ENCODE data around the gene SDK1. TPM values are rescaled to one million over a fixed set of nuclear protein-coding genes. Genes with fewer than 3 reads are reported as not detected.

Gene SDK1
- total RNA-seq, 2 experiments from 2014 or later: 0.03 to 0.05 TPM

DNA sequence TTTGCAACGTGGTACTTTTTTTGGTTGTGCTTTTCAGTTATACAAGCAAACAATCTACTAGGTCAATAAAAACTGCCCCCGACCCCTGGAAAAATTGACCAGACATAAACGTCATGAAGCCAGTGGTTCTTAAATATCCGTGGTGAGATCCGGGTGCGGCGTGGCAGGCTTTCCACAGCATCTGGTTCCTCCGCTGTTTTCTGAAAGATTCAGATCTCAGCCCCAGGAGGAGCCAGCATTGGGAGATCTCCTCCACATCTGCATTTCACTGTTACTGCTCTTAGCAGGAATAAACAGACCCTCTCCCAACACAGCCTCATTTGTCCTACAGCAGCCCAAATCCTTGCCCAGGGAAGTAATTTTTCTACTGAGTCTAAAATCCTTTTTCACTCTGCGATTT, 716.7 kb downstream of the SDK1 start:
- H3K27ac Mint-ChIP-seq: no peak overlapping the region
- no peak overlapping the region for H3K4me3 Mint-ChIP-seq
- CTCF ChIA-PET: no interaction called here
- H3K36me3 Mint-ChIP-seq (ENCODE audit: low read depth): no peaks in the 10 kb centered on the region
- ATAC-seq (no peak), DNase-seq (no peak)
- POLR2A ChIA-PET: no interaction called here
- no peaks in the 10 kb centered on the region for H3K4me1 Mint-ChIP-seq (ENCODE audit: low read depth)
- H3K27me3 Mint-ChIP-seq (ENCODE audit: low read depth): no peaks in the 10 kb centered on the region
- H3K9me3 Mint-ChIP-seq (ENCODE audit: insufficient read depth): peaks cover 5% of the 10 kb centered on the region

DNA sequence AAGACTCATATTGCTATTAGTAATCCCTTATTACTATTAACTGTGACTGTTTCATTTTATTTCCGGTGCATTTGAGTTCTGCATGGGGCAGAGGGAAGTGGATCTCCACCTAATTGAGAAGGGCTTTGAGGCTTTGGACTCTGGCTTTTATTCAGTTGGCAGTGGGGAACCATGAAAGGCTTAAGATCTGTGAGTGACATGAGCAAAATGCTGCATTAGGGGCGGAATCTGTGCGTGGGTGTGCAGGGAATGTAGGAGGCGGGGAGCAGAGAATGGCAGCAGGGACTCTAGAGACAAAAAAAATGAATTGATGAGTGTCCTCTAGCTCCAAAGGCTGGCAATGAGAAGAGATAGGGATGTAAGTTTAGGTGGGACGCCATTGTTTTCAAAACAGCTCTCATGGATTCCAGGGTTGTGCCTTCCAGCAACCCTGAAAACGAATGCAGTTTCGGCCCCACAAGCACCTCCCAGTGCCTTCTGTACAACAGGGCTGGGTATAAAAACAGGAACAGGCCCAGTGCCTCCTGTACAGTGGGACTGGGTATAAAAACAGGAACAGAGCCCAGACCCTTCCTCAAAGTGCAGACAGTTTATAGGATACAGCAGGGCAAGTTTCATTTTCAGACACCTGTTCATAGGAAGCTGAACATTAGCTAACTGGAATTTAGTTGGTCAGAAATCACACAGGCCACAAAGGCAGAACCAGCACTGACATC, 717.7 kb downstream of the SDK1 start:
- Mint-ChIP-seq H3K27me3 (ENCODE audit: low read depth) (no peaks in the 10 kb centered on the region), H3K9me3 (ENCODE audit: insufficient read depth) (peaks cover 5% of the 10 kb centered on the region), H3K4me3 (no peak overlapping the region), H3K36me3 (ENCODE audit: low read depth) (no peaks in the 10 kb centered on the region), H3K27ac (no peak overlapping the region), H3K4me1 (ENCODE audit: low read depth) (no peaks in the 10 kb centered on the region)
- DNase-seq (no peak), ATAC-seq (no peak)
- POLR2A ChIA-PET: no interaction called here
- CTCF ChIA-PET: no interaction called here

DNA sequence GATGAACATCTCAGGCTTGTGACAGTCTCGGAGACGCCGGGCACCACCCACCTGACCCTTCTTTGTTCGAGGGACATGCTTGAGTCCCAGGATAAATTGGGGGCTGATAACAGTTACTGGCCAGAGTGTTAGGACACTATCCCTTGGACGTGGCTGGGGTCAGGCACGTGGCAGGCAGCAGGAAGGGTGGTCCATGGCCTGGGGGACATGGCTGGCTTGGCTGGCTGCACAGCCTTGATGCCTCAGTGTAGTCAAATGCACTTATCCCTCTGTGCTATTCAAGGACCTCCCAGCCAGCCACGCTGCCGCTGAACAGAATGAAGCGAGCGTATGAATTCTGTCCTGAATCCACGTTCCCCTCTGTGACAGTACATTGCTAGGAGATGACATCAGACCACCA, 719.0 kb downstream of the SDK1 start:
- POLR2A ChIA-PET: no interaction called here
- DNase-seq (no peak), ATAC-seq (no peak)
- H3K27ac Mint-ChIP-seq: no peak overlapping the region
- no peaks in the 10 kb centered on the region for H3K27me3 Mint-ChIP-seq (ENCODE audit: low read depth)
- no peak overlapping the region for H3K4me3 Mint-ChIP-seq
- peaks cover 5% of the 10 kb centered on the region for H3K9me3 Mint-ChIP-seq (ENCODE audit: insufficient read depth)
- H3K4me1 Mint-ChIP-seq (ENCODE audit: low read depth): no peaks in the 10 kb centered on the region
- H3K36me3 Mint-ChIP-seq (ENCODE audit: low read depth): no peaks in the 10 kb centered on the region
- CTCF ChIA-PET: no interaction called here

DNA sequence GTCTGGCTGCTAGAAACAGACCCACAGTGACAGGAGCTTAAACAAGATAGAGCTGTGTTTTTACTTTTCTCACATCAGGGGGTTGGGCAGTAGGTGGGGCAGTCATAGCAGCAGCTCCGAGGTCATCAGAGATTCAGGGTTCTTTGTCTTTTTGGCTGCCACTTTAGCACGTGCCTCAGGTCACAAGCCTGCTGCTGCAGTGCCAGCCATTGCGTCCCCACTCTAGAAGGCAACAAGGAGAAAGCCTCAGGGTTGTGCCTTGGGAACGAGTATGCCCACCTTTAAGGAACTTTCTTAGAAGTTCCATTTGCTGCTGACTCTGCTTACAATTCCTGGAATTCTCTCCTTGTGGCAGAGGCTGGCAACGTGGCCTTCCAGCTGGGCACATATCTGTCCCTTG, 720.4 kb downstream of the SDK1 start:
- DNase-seq (no peak), ATAC-seq (no peak)
- CTCF ChIA-PET: no interaction called here
- Mint-ChIP-seq H3K27me3 (ENCODE audit: low read depth) (no peaks in the 10 kb centered on the region), H3K27ac (no peak overlapping the region), H3K9me3 (ENCODE audit: insufficient read depth) (peaks cover 5% of the 10 kb centered on the region), H3K4me3 (no peak overlapping the region), H3K4me1 (ENCODE audit: low read depth) (no peaks in the 10 kb centered on the region), H3K36me3 (ENCODE audit: low read depth) (no peaks in the 10 kb centered on the region)
- POLR2A ChIA-PET: interaction anchor here (0.7 kb wide), 1 partner anchor 124 kb away, joined by 3 read pairs; no protein-coding TSS in a partner anchor

DNA sequence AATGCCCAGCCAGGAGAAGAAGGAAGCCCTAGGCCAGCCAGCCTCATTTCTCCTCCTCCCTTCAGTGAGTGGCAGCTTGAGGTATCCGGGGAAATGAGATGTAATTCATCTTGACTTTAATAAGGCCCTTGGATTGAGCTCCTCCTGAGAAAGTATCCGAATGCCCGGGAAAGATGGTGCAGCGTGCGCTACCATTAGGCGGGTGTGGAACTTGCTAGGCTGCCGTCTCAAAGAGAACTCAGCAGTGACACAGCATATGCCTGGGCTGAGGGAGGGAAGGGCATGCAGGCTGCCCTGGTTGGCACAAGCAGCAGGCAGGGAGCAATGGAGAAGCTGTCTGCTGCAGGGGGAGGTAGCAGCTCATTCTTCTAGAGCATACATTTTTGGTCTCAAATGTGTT, 721.2 kb downstream of the SDK1 start:
- H3K4me1 Mint-ChIP-seq (ENCODE audit: low read depth): no peaks in the 10 kb centered on the region

DNA sequence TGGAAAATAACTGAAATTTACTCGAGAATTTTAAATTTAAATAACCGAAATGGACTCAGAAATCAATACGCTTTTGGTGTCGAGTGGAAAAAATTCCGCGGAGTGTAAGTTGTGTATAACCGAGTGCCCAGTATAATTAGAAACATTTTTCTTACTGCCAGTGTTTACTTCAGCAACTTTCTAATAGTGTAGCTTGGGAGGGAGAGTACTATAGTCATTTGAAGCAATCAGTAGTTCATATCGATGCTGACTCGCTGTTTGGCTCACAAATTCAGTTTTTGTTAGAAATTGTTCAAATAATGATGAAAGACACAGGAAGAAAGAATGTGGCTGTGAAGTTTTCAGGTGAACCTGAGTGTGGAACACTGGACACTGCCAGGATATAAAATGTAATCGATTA, 722.5 kb downstream of the SDK1 start:
- Mint-ChIP-seq H3K36me3 (ENCODE audit: low read depth) (no peaks in the 10 kb centered on the region), H3K27me3 (ENCODE audit: low read depth) (no peaks in the 10 kb centered on the region), H3K27ac (no peak overlapping the region), H3K4me3 (no peak overlapping the region), H3K4me1 (ENCODE audit: low read depth) (no peaks in the 10 kb centered on the region), H3K9me3 (ENCODE audit: insufficient read depth) (peaks cover 5% of the 10 kb centered on the region)
- DNase-seq (no peak), ATAC-seq (no peak)
- ChIA-PET CTCF (no interaction called here), POLR2A (no interaction called here)

More for the DNA sequence above, 721.2 kb downstream of the SDK1 start:
- Mint-ChIP-seq H3K27me3 (ENCODE audit: low read depth) (no peaks in the 10 kb centered on the region), H3K9me3 (ENCODE audit: insufficient read depth) (peaks cover 5% of the 10 kb centered on the region), H3K36me3 (ENCODE audit: low read depth) (no peaks in the 10 kb centered on the region), H3K27ac (no peak overlapping the region), H3K4me3 (no peak overlapping the region)
- ChIA-PET CTCF (no interaction called here), POLR2A (no interaction called here)
- no peak for ATAC-seq
- no peak for DNase-seq

DNA sequence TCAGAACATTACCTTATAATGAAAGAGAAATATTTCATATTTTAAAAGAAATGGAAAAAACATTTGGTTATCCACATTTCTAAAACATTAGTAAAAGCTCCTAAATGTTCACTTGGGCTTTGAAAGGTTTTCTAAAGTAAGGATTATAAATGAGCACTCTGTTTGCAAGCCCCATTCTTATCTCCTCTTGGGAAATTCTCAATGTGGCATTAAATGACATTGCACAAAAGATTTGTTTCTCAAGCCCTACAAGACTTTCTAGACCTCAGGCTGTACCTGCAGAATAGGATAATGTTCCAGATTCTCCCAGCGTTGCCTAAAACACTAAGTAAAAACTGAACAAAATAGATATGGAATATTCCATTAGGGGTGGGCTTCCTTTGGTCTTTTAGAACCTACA, 723.1 kb downstream of the SDK1 start:
- CTCF ChIA-PET: no interaction called here
- no peak for ATAC-seq
- no peaks in the 10 kb centered on the region for H3K36me3 Mint-ChIP-seq (ENCODE audit: low read depth)
- no peaks in the 10 kb centered on the region for H3K27me3 Mint-ChIP-seq (ENCODE audit: low read depth)
- H3K27ac Mint-ChIP-seq: no peak overlapping the region
- POLR2A ChIA-PET: no interaction called here
- no peak for DNase-seq
- no peak overlapping the region for H3K4me3 Mint-ChIP-seq
- H3K9me3 Mint-ChIP-seq (ENCODE audit: insufficient read depth): no peaks in the 10 kb centered on the region
- H3K4me1 Mint-ChIP-seq (ENCODE audit: low read depth): no peaks in the 10 kb centered on the region

DNA sequence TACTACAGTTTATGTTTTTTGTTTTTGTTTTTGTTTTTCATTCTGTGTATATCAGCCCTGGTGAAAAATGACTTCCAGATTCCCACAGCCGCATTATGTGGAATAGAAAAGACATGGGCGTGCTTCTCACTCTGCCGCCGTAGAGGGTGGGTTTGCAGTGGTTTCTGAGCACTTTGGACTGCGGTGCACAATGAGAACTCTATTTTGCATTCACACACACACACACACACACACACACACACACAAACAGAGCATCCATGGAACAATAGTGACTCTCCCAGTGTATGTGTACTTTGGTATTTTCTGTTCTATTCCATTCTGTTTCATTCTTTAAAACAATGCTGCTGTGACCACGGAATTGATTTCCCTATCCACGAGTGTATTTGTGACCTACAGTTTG, 723.8 kb downstream of the SDK1 start:
- Mint-ChIP-seq H3K9me3 (ENCODE audit: insufficient read depth) (no peaks in the 10 kb centered on the region), H3K4me1 (ENCODE audit: low read depth) (no peaks in the 10 kb centered on the region), H3K4me3 (no peak overlapping the region), H3K36me3 (ENCODE audit: low read depth) (no peaks in the 10 kb centered on the region), H3K27ac (no peak overlapping the region), H3K27me3 (ENCODE audit: low read depth) (no peaks in the 10 kb centered on the region)
- POLR2A ChIA-PET: no interaction called here
- CTCF ChIA-PET: no interaction called here
- ATAC-seq (no peak), DNase-seq (no peak)

DNA sequence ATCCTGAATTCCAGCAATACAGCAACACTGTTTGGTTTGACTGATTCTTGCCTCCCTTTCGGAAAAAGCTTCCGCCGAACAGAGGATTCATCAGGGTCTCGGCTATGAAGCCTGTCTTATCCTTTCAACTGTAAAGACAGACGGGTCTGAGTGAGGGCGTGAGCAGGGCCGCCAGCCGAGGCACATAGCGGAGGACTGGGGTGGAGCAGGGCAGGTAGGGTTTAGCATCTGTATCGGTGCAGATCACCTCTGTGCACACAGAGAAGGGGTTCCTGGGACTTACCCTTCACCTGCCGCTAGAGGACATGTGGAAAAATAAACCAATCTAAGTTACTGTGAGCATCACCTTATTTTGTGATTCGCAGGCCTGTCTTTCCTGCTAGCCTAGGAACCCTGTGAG, 724.2 kb downstream of the SDK1 start:
- H3K27ac Mint-ChIP-seq: no peak overlapping the region
- no peaks in the 10 kb centered on the region for H3K4me1 Mint-ChIP-seq (ENCODE audit: low read depth)
- ATAC-seq: no peak
- ChIA-PET CTCF (no interaction called here), POLR2A (no interaction called here)
- no peaks in the 10 kb centered on the region for H3K36me3 Mint-ChIP-seq (ENCODE audit: low read depth)
- no peak overlapping the region for H3K4me3 Mint-ChIP-seq
- no peaks in the 10 kb centered on the region for H3K27me3 Mint-ChIP-seq (ENCODE audit: low read depth)
- DNase-seq: no peak
- H3K9me3 Mint-ChIP-seq (ENCODE audit: insufficient read depth): no peaks in the 10 kb centered on the region

DNA sequence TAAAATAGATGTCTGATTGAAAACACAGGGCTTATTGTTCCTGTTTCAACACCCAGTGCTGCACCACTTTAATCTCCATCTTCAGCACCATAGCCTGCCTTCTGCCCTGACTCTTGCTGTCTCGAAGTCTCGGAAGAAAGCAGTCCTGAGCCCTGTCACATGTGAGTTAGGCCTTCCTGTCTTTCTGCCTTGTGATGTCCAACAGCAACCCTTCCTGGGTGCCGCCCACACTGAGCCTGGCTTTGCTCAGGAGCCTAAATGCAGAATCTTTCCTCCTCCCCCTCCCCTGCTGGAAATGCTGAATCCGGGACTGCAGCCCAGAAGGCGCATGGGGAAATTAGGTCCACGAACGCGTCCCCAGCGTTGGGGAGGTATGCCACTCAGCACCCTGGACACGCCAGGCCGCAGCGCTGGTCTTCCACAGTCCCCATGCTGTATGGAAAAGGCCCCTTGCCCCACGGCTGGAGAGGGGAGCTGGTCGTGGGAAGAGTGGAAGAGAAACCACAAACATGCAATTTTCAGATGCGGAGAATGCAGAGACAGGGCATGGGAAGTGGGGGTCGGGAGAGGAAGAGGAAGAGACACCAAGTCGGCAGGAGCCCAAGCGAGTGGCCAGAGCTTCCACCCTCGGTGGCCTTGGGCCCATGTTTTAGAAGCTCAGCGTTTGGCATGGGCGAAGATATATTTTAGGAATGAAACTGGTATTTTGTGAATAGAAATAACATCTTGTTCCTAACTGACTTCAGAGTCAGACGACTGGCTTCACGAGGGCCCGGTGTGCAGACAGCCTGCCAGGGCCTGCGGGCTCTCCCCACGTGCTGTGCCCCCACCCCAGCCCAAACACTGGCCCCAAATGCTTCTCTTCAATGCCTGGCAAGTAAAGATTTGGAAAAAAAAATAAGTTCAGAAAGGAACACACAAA, 724.9 kb downstream of the SDK1 start:
- no peaks in the 10 kb centered on the region for H3K36me3 Mint-ChIP-seq (ENCODE audit: low read depth)
- CTCF ChIA-PET: no interaction called here
- POLR2A ChIA-PET: no interaction called here

DNA sequence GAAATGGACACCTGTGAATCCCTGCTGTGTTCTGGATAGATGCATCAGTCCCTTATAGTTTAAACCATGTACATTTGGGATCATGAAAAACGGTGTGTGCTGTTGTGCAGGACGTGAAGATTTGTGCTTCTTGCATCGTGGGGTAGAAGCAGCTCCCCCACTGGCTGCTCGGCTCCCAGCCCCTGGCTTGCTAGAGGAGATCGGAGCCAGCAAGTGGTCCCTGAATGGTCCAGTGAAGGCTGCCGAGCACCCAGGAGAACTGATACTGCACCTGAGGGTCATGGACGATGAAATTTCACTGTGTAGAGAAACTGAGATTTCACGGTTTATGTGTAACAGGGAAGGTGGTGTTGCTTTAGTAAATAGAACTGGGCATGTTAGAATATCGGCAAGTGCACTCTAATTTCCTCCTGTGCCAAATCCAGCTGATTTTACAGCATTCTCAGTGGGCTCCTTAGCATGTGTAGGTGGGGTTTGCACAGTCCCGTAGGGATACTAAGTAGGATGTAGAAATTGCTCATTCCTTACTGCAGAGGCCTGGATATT, 726.0 kb downstream of the SDK1 start:
- POLR2A ChIA-PET: no interaction called here
- Mint-ChIP-seq H3K27me3 (ENCODE audit: low read depth) (no peaks in the 10 kb centered on the region), H3K27ac (no peak overlapping the region), H3K36me3 (ENCODE audit: low read depth) (no peaks in the 10 kb centered on the region), H3K4me1 (ENCODE audit: low read depth) (no peaks in the 10 kb centered on the region), H3K4me3 (no peak overlapping the region), H3K9me3 (ENCODE audit: insufficient read depth) (no peaks in the 10 kb centered on the region)
- DNase-seq (no peak), ATAC-seq (no peak)
- CTCF ChIA-PET: no interaction called here

More for the DNA sequence above, 724.9 kb downstream of the SDK1 start:
- Mint-ChIP-seq H3K4me1 (ENCODE audit: low read depth) (no peaks in the 10 kb centered on the region), H3K27me3 (ENCODE audit: low read depth) (no peaks in the 10 kb centered on the region), H3K9me3 (ENCODE audit: insufficient read depth) (no peaks in the 10 kb centered on the region), H3K4me3 (no peak overlapping the region), H3K27ac (no peak overlapping the region)
- ATAC-seq (no peak), DNase-seq (no peak)

DNA sequence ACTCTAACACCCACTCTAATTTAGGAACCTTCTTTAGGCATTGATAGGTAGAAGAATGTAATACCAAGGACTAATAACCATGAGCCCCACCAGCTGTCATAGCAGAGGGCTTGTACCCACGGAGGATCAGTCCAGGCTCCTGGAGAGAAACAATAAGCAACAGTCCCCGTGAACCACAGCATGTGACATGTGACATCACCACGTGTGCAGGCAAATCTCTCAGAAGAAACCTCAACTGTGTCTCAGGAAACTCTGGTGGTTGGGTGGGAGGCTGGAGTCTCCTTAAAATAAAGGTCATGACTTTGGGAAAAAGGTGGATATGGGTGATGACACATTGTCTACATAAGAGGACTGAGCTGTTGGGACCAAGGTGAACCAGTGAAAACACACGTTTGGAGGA, 727.2 kb downstream of the SDK1 start:
- Mint-ChIP-seq H3K4me3 (no peak overlapping the region), H3K27me3 (ENCODE audit: low read depth) (no peaks in the 10 kb centered on the region), H3K27ac (no peak overlapping the region), H3K4me1 (ENCODE audit: low read depth) (no peaks in the 10 kb centered on the region), H3K9me3 (ENCODE audit: insufficient read depth) (no peaks in the 10 kb centered on the region), H3K36me3 (ENCODE audit: low read depth) (no peaks in the 10 kb centered on the region)
- CTCF ChIA-PET: no interaction called here
- DNase-seq (no peak), ATAC-seq (no peak)
- POLR2A ChIA-PET: no interaction called here

Measured in activated CD8-positive, alpha-beta T cell treated with anti-CD3 and anti-CD28 coated beads, Interleukin-2, amount 10 ng/mL, durations not matched to agents 7 days and 5 days (primary cell).